ENCODE results near the gene TBC1D22A. TPM values are rescaled to one million over a fixed set of nuclear protein-coding genes. Genes with fewer than 3 reads are reported as not detected.

TBC1D22A gene
- total and polyA plus RNA-seq, 9 of the 15 experiments (the other 6 are each of a cell fraction or from before 2014, with no cell fraction given) = 0.20 to 11.5 (median 5.2) TPM

DNA sequence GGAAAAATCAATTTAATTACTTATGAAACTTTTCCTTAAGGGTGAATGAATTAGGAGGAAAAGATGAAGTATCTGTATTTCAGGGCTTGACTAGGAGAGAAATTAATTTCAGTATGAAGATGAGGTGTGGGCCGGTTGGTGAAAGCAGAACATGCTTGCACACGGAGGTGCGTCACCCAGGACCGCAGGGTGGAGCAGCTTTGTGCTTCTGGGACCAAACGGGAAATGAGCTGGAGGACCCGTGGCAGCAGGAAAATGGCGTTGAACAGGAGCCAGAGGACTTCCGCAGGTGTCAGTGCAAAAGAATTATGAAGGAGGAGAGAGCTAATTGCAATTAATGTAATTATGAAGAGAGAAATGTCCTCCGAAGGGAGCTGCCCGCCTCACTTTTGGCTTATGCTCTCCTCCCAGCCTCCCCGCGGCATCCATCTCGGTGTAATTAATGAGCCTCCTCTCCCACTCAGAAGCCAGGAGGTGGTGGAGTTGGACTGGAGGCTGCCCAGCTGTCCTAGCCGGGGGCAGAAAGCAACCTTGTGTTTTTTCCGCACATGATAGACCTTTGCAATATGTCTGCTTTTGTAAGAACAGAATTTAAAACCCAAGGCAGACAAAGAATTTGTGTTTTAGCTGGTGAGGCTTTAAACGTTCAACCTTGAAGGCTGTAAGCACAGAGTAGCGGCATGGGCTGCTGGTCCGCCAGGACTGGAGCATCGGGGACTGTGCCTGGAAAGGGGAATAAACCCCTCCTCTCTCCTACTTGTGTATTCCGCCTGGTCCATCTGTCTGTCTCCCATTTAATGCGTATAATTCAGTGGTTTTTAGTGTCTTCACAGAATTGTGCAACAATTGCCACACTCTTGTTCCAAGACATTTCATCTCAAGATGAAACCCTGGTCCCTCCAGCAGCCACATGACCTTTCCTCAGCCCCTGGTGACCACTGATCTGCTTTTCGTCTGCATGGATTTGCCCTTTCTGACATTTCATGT lies 180.6 kb downstream of the TBC1D22A start:
- BruUV-seq (replicated peaks) = no TSS peak
- Histone ChIP-seq H3K27me3 (ENCODE audit: control insufficient read depth in 2 of 2, insufficient read depth in 2 of 2, low read length in 2 of 2) (no peaks in the 10 kb centered on the region), H3K9ac (ENCODE audit: insufficient read depth in 1 of 2, low read depth in 2 of 2, low read length in 2 of 2) (no peak overlapping the region), H3K36me3 (ENCODE audit: control insufficient read depth, insufficient read depth, low read length) (no peaks in the 10 kb centered on the region), H4K20me1 (replicated peaks; ENCODE audit: control insufficient read depth, insufficient read depth, low read length) (no peaks in the 10 kb centered on the region), H3K9me1 (ENCODE audit: control insufficient read depth, insufficient read depth, low read length) (no peaks in the 10 kb centered on the region), H3K9me3 (replicated peaks; ENCODE audit: control insufficient read depth, insufficient read depth, low read depth, low read length) (no peaks in the 10 kb centered on the region), H3K79me2 (ENCODE audit: control insufficient read depth, insufficient read depth, low read length) (no peaks in the 10 kb centered on the region), H3K4me1 (replicated peaks in 1 of 2; ENCODE audit: control insufficient read depth in 2 of 2, insufficient read depth in 2 of 2, low read length in 2 of 2) (no peaks in the 10 kb centered on the region), H2AFZ (ENCODE audit: low read depth, low read length) (no peak overlapping the region), H3K4me3 (no peak overlapping the region), H3K27ac (ENCODE audit: extremely low read depth, low read depth, low read length) (no peak overlapping the region), H3K4me2 (ENCODE audit: insufficient read depth, low read length) (no peak overlapping the region)
- WGBS (ENCODE audit: insufficient coverage, low coverage, missing lambda C conversion rate) = 84% methylated on average over 16 of the region's 22 CpGs
- intact Hi-C loops (cut with micrococcal nuclease) = no loop called here
- peak; percentile 46; the same call in 1 of the 2 replicates for TF ChIP-seq CEBPB (tag; IDR thresholded peaks at IDR 0.05)
- no peak for TF ChIP-seq ZNF75A (CRISPR knock-in tag; IDR thresholded peaks at IDR 0.05)
- TF ChIP-seq BRF1 (IDR thresholded peaks at IDR 0.05; ENCODE audit: borderline replicate concordance, extremely low read depth, insufficient read length) = no peak
- no peak for TF ChIP-seq ZNF583 (CRISPR knock-in tag; IDR thresholded peaks at IDR 0.05)
- no peak for TF ChIP-seq MTA1 (IDR thresholded peaks at IDR 0.05; ENCODE audit: borderline replicate concordance)
- TF ChIP-seq ZBTB1 (CRISPR knock-in tag; IDR thresholded peaks at IDR 0.05; ENCODE audit: borderline replicate concordance, low read depth) = no peak
- CTCF ChIA-PET (ENCODE audit: low intra/inter-chr PET ratio) = no interaction called here
- in situ Hi-C loops (cut with MboI) = no loop called here
- DNase-seq (ENCODE audit: extremely low read depth in 1 of 4, low spot score in 3 of 4) (no peak), ATAC-seq (no peak), FAIRE-seq (no peak)
- POLR2A ChIA-PET = interaction anchor here (1.2 kb wide), 1 partner anchor 8 kb away, joined by 3 read pairs; no protein-coding TSS in a partner anchor

Measured in K562 (cell line).